ENCODE measurements around the gene PRRT4.

PRRT4 gene

GRCh38 chr7:128380483-128381106 is 19.1 kb upstream of the PRRT4 start (continued):
- TF ChIP-seq TSHZ1 (tag by site-specific recombination; IDR thresholded peaks at IDR 0.05; ENCODE audit: borderline replicate concordance), result no peak
- TF ChIP-seq FEZF1 (tag by site-specific recombination; IDR thresholded peaks at IDR 0.05), result 0 out of 2 replicates have a peak, but pooled peaks have one; percentile 13
- TF ChIP-seq ZNF398 (tag by site-specific recombination; IDR thresholded peaks at IDR 0.05), result no peak
- no peak for TF ChIP-seq TRIM28 (IDR thresholded peaks at IDR 0.05; ENCODE audit: borderline replicate concordance, low read length)
- TF ChIP-seq ZNF10 (tag by site-specific recombination; IDR thresholded peaks at IDR 0.05), result no peak
- TF ChIP-seq ZNF223 (tag by site-specific recombination; IDR thresholded peaks at IDR 0.05), result no peak
- TF ChIP-seq ZNF776 (tag by site-specific recombination; IDR thresholded peaks at IDR 0.05; ENCODE audit: borderline replicate concordance), result no peak
- TF ChIP-seq PATZ1 (tag by site-specific recombination; IDR thresholded peaks at IDR 0.05), result no peak
- no peak for TF ChIP-seq ZNF623 (tag by site-specific recombination; IDR thresholded peaks at IDR 0.05)
- no peak for TF ChIP-seq ZNF530 (tag by site-specific recombination; IDR thresholded peaks at IDR 0.05; ENCODE audit: low read depth)
- no peak for TF ChIP-seq ZBTB10 (tag by site-specific recombination; IDR thresholded peaks at IDR 0.05)
- no peak for TF ChIP-seq ZBTB21 (tag by site-specific recombination; IDR thresholded peaks at IDR 0.05)
- no peak for TF ChIP-seq ZSCAN5A (tag by site-specific recombination; IDR thresholded peaks at IDR 0.05)
- no peak for TF ChIP-seq ZNF169 (tag by site-specific recombination; IDR thresholded peaks at IDR 0.05)
- no peak for TF ChIP-seq ZBTB8A (tag by site-specific recombination; IDR thresholded peaks at IDR 0.05)
- TF ChIP-seq ZNF626 (tag by site-specific recombination; IDR thresholded peaks at IDR 0.05), result no peak
- no peak for TF ChIP-seq ZBTB20 (tag by site-specific recombination; IDR thresholded peaks at IDR 0.05)
- TF ChIP-seq ZFP69B (tag by site-specific recombination; IDR thresholded peaks at IDR 0.05), result no peak
- no peak for TF ChIP-seq ZNF529 (tag by site-specific recombination; IDR thresholded peaks at IDR 0.05; ENCODE audit: insufficient replicate concordance)
